GM18519 (cell line): ENCODE measurements around the gene MTG1.

ENCODE experiments used
- ATAC-seq: cut with Tn5 transposase; IDR thresholded peaks from one replicate; pipeline ENCODE4 v1.9.1; 2021; ENCODE audit warnings: mild to moderate bottlenecking, moderate library complexity; ENCODE audit not compliant: unreplicated experiment, low FRiP score

The MTG1 gene

GRCh38 chr10:133444342-133445267, 50.6 kb downstream of the MTG1 start:
- ATAC-seq, result no peak

DNA sequence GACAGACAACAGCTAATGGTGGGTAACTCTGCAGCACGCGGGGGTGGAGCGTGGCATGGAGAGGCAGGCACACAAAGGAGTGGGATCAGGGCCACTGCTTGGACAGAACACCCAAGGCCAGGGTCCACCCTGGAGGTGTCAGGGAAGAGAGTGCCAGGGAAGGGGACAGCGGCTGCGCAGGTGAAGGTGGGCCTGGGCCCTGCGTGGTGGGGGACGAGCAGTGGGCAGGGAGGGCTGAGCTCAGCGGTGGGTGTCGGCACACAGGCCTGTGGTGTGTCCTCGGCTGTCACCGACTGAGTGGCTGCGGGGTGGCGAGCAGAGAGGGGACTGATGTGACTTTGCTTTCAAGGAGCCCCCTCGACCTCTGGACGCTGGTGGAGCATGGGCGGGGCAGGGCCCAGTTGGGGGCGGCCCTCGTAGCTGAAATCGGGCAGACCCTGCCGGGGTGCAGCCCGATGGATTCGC, 51.3 kb downstream of the MTG1 start:
- ATAC-seq, result no peak

GRCh38 chr10:133445751-133446708, 52.1 kb downstream of the MTG1 start:
- no peak for ATAC-seq

DNA sequence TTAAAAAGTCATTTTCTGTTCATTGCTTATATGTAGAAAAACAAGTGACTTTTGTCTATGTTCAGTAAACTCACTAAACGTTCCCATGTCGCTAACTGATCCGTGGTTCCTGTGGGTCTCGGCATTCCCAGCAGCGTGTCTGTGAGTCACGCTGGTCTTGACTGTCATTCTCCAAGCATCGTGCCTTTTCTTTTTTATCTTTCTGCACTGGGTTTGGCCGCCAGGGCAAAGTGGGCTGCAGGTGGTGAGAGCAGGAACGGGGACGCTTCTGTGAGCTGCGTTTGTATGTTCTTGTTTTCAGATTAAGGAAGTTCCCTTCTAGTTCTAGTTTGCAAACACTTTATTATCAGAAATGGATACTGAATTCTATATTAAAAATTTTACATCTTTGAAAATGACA, 53.0 kb downstream of the MTG1 start:
- ATAC-seq, result no peak

DNA sequence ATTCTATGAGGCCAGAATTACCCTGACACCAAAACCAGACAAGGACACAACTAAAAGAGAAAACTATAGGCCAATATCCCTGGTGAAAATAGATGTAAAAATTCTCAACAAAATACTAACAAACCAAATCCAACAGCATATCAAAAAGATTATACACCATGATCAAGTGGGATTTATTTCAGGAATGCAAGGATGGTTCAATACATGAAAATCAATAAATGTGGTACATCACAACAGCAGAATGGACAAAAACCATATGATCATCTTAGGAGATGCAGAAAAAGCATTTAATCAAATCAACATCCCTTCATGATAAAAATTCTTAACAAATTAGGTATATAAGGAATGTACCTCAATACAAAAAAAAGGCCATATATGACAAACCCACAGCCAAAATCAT, 54.2 kb downstream of the MTG1 start:
- no peak for ATAC-seq

DNA sequence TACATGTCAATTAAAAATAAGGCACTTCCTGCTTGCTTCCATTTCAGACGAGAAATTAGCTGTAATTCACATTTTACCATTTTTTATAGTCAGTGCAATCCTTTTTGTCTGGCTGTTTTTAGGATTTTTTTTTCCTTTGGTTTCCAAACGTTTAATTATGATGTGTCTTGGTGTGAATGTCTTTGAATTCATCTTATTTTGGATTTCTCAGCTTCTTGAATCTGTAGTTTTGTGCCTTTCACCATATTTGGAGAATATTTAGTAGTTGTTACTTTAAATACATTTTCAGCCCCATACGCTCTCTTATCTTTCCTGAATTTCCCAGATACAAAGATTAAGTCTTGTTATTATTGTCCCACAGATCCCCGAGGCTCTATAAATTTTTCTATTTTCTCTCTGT, 57.4 kb downstream of the MTG1 start:
- ATAC-seq, result no peak

DNA sequence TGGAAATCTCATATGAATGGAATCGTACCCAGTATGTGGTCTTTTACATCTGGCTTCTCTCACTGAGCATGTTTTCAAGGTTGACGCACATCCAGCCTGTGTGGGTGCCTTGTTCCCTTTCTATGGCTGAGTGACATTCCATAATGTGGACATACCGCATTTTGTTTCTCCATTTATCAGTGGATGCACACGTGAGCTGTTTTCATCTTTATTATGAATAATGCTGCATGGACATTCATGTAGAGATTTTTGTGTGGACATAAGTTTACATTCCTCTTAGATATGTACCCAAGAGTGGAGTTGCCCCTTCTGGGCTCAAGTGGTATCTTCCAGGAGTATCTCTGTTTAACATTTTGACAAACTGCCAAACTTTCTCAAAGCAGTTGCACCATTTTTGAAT, 58.5 kb downstream of the MTG1 start:
- no peak for ATAC-seq

GRCh38 chr10:133453516-133454203, 59.7 kb downstream of the MTG1 start, which contains the start of gene SCART1:
Gene SCART1, plus strand, starts transcription at chr10:133453945. Its CDS starts 53 bp downstream, at chr10:133453998.
- no peak for ATAC-seq

- ATAC-seq, result no peak
Observed at GRCh38 chr10:133454204-133454893, 60.4 kb downstream of the MTG1 start.

DNA sequence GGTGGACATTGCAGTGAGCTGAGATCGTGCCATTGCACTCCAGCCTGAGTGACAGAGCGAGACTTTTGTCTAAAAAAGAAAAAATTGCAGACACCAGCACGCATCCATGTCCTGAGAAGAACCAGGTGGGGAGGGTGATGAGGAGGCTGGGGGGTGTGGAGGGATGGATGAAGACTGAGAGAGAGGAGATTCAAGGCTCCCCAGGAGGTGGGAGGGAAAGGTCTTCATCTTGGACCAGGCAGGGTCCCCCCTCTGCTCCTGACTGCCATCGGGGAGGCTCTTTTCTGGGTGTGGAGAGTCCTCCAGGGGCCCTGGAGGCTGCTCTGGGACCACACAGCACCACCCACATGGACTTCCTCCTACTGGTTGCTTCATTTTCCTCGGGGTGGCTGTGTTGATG, 61.2 kb downstream of the MTG1 start:
- no peak for ATAC-seq

- ATAC-seq, result no peak
Observed at GRCh38 chr10:133455611-133456031, 61.7 kb downstream of the MTG1 start.

DNA sequence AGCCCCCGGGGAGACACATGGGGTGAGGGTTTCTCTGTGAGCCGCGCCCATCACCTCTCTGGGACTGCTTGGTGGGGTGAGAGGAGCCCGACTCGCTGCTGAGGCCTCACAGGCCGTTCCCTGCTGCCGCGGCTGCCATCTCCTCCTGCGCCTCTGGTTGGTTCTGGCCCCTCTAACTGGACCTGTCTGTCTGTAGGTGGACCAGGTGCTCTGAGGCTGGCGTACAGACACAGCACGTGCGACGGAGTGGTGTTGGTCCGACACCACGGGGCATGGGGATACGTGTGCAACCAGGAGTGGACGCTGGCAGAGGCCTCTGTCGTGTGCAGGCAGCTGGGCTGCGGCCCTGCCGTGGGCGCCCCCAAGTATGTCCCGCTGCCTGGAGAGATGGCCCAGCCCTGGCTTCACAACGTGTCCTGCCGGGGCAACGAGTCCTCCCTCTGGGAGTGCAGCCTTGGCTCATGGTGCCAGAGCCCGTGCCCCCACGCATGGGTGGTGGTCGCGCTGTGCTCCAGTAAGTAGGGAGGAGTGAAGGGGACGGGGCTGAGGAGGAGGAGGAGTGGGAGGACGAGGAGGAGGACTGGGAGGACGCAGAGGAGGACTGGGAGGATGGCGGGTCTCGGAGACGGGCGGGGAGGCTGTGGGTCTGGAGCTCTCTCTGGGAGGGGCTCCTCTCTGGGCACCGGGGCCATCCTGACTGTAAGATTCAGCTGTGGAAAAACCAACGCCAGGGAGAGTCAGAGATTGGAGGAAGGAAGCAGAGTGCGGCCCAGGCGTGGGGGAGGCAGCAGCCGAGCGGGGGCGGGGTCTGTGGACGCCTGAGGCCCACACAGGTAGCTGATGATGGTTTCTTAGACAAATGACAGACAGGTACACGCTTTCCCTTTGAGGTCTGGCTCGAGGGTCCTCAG, 62.3 kb downstream of the MTG1 start:
- ATAC-seq, result no peak

- no peak for ATAC-seq
Observed at GRCh38 chr10:133457100-133457841, 63.3 kb downstream of the MTG1 start.

DNA sequence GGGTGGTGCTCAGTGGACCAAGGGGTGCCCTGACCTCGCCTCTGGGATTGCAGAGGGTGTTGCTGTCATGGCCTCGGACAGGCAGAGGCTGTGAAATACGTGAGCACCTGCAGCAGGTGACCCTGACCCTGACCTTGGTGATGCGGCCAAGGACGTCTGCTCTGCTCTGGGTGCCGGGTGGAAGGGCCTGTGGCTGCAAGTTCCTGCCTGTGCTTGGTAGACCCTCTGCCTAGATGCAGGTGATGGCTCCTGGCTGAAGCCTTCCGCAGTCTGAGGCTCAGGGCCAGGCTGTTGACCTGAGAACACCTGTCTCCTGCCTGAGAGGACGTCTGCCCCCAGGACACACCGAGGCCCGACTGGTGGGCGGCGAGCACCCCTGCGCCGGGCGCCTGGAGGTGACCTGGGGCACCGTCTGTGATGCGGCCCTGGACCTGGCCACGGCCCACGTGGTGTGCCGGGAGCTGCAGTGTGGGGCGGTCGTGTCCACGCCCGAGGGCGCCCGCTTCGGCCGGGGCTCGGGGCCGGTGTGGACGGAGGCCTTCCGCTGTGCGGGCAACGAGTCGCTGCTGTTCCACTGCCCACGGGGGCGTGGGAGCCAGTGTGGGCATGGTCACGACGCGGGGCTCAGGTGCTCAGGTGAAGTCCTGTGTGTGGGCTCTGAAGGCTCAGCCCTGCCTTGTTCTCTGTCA, 64.2 kb downstream of the MTG1 start:
- ATAC-seq, result no peak

DNA sequence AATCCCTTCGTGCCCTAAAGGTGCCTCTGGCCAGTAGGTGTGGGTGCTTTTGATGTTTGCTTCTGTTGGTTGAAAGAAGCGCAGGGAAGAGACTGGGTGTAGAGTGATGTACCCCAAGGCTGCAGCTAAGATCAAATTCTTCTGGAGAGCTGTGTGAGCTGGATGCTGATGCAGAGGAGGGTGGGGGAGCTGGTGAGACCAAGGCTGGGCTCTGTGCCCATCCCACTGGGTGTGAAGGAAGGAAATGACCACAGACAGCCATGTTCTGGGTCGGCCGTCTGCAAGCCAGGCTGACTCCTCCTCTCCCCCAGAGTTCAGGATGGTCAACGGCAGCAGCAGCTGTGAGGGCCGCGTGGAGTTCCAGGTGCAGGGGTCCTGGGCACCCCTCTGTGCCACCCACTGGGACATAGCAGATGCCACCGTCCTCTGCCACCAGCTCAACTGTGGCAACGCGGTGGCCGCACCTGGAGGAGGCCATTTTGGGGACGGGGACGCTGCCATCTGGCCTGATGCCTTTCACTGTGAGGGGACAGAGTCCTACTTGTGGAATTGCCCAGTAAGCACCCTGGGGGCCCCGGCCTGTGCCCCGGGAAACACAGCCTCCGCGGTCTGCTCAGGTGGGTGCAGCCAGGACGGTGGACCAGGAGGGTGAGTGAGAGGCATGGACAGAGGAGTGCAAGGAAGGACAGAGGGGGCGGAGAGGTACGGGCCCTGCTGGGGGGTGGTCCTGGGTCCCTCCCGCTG, 64.9 kb downstream of the MTG1 start:
- ATAC-seq, result no peak

- ATAC-seq, result no peak
Observed at GRCh38 chr10:133459454-133460207, 65.7 kb downstream of the MTG1 start.
